Kidney tubule cell (primary cell): Measurements from ENCODE around the gene HOPX.
A peak's percentile ranks its signal among the peaks of the same experiment; 100 is the strongest.
"Not testable (repeated sequence)": the region's sequence is repeated elsewhere in the genome, so short reads cannot be mapped to it uniquely, and the experiment has no call there.

Experiments used
- DNase-seq: peaks from one replicate; pipeline ENCODE4 v3.0.0-alpha.2; 2018; ENCODE audit warnings: low spot score

HOPX gene

GRCh38 chr4:56681158-56681852 is at the start of gene HOPX:
Gene HOPX (minus strand): TSS chr4:56681296. CDS start chr4:56657816, 23,480 bp downstream.
- peak; percentile 30 for DNase-seq

- no peak for DNase-seq
These were observed 49.0 kb upstream of the HOPX start for GRCh38 chr4:56730097-56730496.

GRCh38 chr4:56728512-56728911 is 47.4 kb upstream of the HOPX start:
- no peak for DNase-seq

GRCh38 chr4:56727150-56727549 is 46.1 kb upstream of the HOPX start:
- no peak for DNase-seq

- DNase-seq: not testable (repeated sequence)
These were observed 45.5 kb upstream of the HOPX start for GRCh38 chr4:56726593-56726992.

- DNase-seq: no peak
These were observed 42.6 kb upstream of the HOPX start for GRCh38 chr4:56723659-56724230.

GRCh38 chr4:56723201-56723605 is 42.1 kb upstream of the HOPX start:
- peak; percentile 22 for DNase-seq

GRCh38 chr4:56708146-56708545 is 27.1 kb upstream of the HOPX start:
- no peak for DNase-seq

- no peak for DNase-seq
These were observed 24.9 kb upstream of the HOPX start for GRCh38 chr4:56705966-56706365.

GRCh38 chr4:56705334-56705733 is 24.2 kb upstream of the HOPX start:
- DNase-seq: no peak

- no peak for DNase-seq
These were observed 23.2 kb upstream of the HOPX start for GRCh38 chr4:56704089-56704871.

- no peak for DNase-seq
These were observed 22.3 kb upstream of the HOPX start for GRCh38 chr4:56703378-56703777.

- DNase-seq: no peak
These were observed 20.5 kb upstream of the HOPX start for GRCh38 chr4:56701644-56702043.

GRCh38 chr4:56701161-56701480 is 20.0 kb upstream of the HOPX start:
- no peak for DNase-seq

- no peak for DNase-seq
These were observed 18.5 kb upstream of the HOPX start for GRCh38 chr4:56699537-56700105.

GRCh38 chr4:56698329-56698728 is 17.2 kb upstream of the HOPX start:
- DNase-seq: peak; percentile 50

- DNase-seq: no peak
These were observed 15.0 kb upstream of the HOPX start for GRCh38 chr4:56696056-56696455.

- DNase-seq: not testable (repeated sequence)
These were observed 12.4 kb upstream of the HOPX start for GRCh38 chr4:56693476-56693875.

- DNase-seq: no peak
These were observed 11.5 kb upstream of the HOPX start for GRCh38 chr4:56692576-56692975.

- DNase-seq: no peak
These were observed 10.3 kb upstream of the HOPX start for GRCh38 chr4:56691425-56691824.

GRCh38 chr4:56690393-56690792 is 9.3 kb upstream of the HOPX start:
- no peak for DNase-seq

GRCh38 chr4:56689201-56689969 is 8.3 kb upstream of the HOPX start:
- no peak for DNase-seq
